ENCODE data around the gene KIAA0232.

- no peak for TF ChIP-seq RAD21 (IDR thresholded peaks at IDR 0.05; ENCODE audit: low read depth)
- TF ChIP-seq MAX (IDR thresholded peaks at IDR 0.05): no peak
Measured at GRCh38 chr4:6753103-6753560, 29.4 kb upstream of the KIAA0232 start.
